GM19099 (cell line): ENCODE results near the gene SPRED3.

Experiments
- POLR2A ChIP-seq: IDR thresholded peaks from 3 replicates; pipeline ENCODE4 v1.6.1; 2011; ENCODE audit warnings: low read depth; ENCODE audit not compliant: insufficient read length; ENCODE audit errors: extremely low read depth

Gene SPRED3, protein sequence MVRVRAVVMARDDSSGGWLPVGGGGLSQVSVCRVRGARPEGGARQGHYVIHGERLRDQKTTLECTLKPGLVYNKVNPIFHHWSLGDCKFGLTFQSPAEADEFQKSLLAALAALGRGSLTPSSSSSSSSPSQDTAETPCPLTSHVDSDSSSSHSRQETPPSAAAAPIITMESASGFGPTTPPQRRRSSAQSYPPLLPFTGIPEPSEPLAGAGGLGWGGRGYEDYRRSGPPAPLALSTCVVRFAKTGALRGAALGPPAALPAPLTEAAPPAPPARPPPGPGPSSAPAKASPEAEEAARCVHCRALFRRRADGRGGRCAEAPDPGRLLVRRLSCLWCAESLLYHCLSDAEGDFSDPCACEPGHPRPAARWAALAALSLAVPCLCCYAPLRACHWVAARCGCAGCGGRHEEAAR

GRCh38 chr19:38388349-38389100 lies at the start of gene SPRED3:
SPRED3 (plus strand) TSS chr19:38388697; CDS start chr19:38390303, 1,606 bp downstream.
- no peak for TF ChIP-seq POLR2A

DNA sequence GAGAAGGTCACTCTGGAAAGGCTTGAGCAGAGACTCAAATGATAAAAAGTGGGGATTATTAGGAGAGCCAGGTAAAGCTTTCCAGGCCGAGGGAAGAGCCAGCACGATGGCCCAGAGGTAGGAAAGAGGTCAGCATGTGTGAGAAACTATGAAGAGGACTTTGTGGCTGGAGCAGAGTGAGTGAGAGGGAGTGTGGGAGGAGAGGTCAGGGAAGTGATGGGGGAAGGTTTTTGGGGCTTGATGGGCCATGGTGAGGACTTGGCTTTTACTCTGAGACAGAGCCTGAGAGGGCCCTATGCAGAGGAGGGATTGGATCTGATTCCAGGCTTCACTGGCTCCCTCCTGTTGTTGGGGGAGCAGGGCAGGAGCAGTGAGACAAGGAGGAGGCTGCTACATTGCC lies 47.6 kb upstream of the SPRED3 start:
- no peak for TF ChIP-seq POLR2A

GRCh38 chr19:38346837-38347236 lies 41.7 kb upstream of the SPRED3 start:
- TF ChIP-seq POLR2A = no peak

GRCh38 chr19:38350883-38351282 lies 37.6 kb upstream of the SPRED3 start:
- TF ChIP-seq POLR2A = no peak

GRCh38 chr19:38351865-38352395 lies 36.6 kb upstream of the SPRED3 start:
- no peak for TF ChIP-seq POLR2A

DNA sequence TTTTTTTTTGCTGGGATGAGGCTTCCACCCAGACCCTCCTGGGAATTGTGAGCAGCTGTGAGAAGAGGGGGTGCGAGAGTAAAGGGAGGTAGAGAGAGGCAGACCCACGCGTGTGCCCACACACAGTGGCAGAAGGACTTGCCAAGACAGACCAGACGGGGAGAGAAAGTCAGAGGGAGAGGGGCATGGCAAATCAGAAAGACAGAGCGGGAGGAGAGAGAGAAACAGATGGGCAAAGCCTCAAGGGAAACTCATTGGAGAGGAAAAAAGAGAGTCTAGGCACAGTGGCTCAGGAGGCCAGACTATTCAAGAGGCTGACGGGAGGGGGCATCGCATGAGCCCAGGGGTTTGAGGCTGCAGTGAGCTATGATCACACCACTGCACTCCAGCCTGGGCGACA lies 35.9 kb upstream of the SPRED3 start:
- TF ChIP-seq POLR2A = no peak

GRCh38 chr19:38355728-38356725 lies 32.5 kb upstream of the SPRED3 start:
- no peak for TF ChIP-seq POLR2A

DNA sequence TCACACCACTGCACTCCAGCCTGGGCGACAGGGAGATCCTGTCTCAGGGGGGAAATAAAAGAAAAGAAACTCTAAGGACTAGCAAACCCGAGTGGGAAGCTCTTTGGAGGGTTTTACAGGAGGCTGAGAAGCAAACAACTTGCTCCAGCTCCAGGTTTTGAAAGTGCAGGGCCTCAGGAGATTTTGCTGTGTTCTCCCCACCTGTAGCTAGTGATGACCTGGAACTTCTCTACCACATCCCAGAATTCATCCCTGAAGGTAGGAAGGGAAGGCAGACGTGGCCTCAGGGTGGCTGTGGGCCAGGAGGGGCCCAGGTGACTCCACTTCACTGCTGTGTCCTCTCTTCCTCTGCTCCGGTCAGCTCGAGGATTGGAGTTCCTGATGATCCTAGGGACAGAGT lies 30.4 kb upstream of the SPRED3 start:
- TF ChIP-seq POLR2A = no peak

DNA sequence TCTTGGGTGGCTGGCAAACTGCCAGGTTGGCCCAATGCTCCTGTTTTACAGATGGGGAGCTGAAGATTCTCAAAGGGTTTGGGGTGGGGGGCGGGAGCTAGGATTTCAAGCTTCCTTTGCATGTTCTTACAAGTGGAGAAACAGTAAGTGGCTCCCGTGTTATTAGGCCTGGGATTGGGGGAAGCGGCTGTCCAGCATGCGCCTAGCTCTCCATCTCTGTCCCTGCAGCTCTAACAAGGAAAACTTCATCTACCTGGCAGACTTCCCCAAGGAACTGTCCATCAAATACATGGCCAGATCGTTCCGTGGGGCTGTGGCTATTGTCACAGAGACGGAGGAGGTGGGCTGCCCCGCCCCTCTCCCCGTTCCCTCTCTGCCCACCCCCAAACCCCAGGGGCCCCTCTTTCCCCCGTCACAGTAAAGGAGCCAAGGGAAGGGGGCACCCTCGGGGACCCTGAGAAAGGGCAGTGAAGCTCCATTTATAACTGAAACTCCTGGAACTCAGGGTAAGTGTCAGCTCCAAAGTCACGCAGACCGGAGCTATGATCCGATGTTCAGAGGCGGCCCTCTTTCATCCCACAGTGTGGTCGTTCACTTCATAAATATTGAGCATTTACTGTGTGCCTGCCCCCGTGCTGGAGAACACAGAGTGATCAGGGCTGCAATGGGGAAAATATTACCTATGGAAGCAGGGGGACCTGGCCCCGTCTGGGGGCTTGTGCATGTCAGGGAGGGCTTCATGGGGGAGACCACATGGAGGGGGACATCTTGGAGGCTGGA lies 29.1 kb upstream of the SPRED3 start:
- no peak for TF ChIP-seq POLR2A

GRCh38 chr19:38360351-38360750 lies 28.1 kb upstream of the SPRED3 start:
- TF ChIP-seq POLR2A = no peak

GRCh38 chr19:38360839-38361631 lies 27.5 kb upstream of the SPRED3 start:
- no peak for TF ChIP-seq POLR2A

GRCh38 chr19:38361633-38362075 lies 26.8 kb upstream of the SPRED3 start:
- TF ChIP-seq POLR2A = no peak
